Ascending aorta (tissue), 2 donors: Measurements from ENCODE around the gene BTBD1. TPM values are rescaled to one million over a fixed set of nuclear protein-coding genes. Genes with fewer than 3 reads are reported as not detected.

ENCODE experiments used
- DNase-seq, 2 donors: peaks; one replicate each; pipeline ENCODE4 v3.0.0-alpha.2; 2019; ENCODE audit warnings: low spot score in 2 of 2
- H3K27ac ChIP-seq, 2 donors: fragments of 200-600 bp; sonication (generic); one replicate each; pipeline ENCODE4 v1.5.1; 2016 to 2017; ENCODE audit warnings: mild to moderate bottlenecking in 1 of 2
- H3K27me3 ChIP-seq: fragments of 200-600 bp; sonication (generic); one replicate; pipeline ENCODE4 v1.5.1; 2017
- H3K36me3 ChIP-seq, 2 donors: fragments of 200-600 bp; sonication (generic); one replicate each; pipeline ENCODE4 v1.5.1; 2016
- H3K4me1 ChIP-seq, 2 donors: fragments of 200-600 bp; sonication (generic); one replicate each; pipeline ENCODE4 v1.5.1; 2016 to 2017; ENCODE audit warnings: mild to moderate bottlenecking in 1 of 2
- H3K4me3 ChIP-seq, 2 donors: fragments of 200-600 bp; sonication (generic); one replicate each; pipeline ENCODE4 v1.5.1; 2016 to 2017; ENCODE audit warnings: mild to moderate bottlenecking in 1 of 2
- H3K9me3 ChIP-seq, 2 donors: fragments of 200-600 bp; sonication (generic); one replicate each; pipeline ENCODE4 v1.5.1; 2016
- intact Hi-C: fragments of 100-400 bp; cut with DNase I; formaldehyde crosslinking; loops from one replicate; pipeline ENCODE4 v1.15.1; 2023
- total RNA-seq: library from RNA; depleted of rRNA; stranded (reverse); fragments of >200 nt; gene quantifications from one replicate; pipeline ENCODE4 v1.1.0, GENCODE V29; 2016
- TF ChIP-seq, protein P1 (sequence below), 3 experiments: fragments of 200-600 bp in 2 of 3; fragments of 450-650 bp in 1 of 3; sonication (generic) in 2 of 3; IDR thresholded peaks; one replicate each; pipeline ENCODE4 v1.5.1; 2016 to 2019; ENCODE audit warnings: antibody characterized with exemption in 3 of 3, mild to moderate bottlenecking in 1 of 3, moderate library complexity in 1 of 3

The BTBD1 gene
- total RNA-seq, 1 donor from 2014 or later, result 63.9 TPM

- intact Hi-C loops, result no loop called here
Observed at GRCh38 chr15:82968066-82968465, 99.0 kb downstream of the BTBD1 start.

GRCh38 chr15:82966671-82967071, 100.4 kb downstream of the BTBD1 start:
- TF ChIP-seq, protein P1, sequence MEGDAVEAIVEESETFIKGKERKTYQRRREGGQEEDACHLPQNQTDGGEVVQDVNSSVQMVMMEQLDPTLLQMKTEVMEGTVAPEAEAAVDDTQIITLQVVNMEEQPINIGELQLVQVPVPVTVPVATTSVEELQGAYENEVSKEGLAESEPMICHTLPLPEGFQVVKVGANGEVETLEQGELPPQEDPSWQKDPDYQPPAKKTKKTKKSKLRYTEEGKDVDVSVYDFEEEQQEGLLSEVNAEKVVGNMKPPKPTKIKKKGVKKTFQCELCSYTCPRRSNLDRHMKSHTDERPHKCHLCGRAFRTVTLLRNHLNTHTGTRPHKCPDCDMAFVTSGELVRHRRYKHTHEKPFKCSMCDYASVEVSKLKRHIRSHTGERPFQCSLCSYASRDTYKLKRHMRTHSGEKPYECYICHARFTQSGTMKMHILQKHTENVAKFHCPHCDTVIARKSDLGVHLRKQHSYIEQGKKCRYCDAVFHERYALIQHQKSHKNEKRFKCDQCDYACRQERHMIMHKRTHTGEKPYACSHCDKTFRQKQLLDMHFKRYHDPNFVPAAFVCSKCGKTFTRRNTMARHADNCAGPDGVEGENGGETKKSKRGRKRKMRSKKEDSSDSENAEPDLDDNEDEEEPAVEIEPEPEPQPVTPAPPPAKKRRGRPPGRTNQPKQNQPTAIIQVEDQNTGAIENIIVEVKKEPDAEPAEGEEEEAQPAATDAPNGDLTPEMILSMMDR (IDR thresholded peaks at IDR 0.05), result no peak
- H3K27ac ChIP-seq, result no peak overlapping the region
- no peak overlapping the region for H3K4me3 ChIP-seq
- no peak for DNase-seq
- intact Hi-C loops, result no loop called here
- no peaks in the 10 kb centered on the region for H3K9me3 ChIP-seq
- H3K36me3 ChIP-seq, result no peaks in the 10 kb centered on the region
- H3K27me3 ChIP-seq, result no peaks in the 10 kb centered on the region
- no peaks in the 10 kb centered on the region for H3K4me1 ChIP-seq

More at GRCh38 chr15:82968066-82968465, 99.0 kb downstream of the BTBD1 start:
- H3K36me3 ChIP-seq, result no peaks in the 10 kb centered on the region
- no peaks in the 10 kb centered on the region for H3K27me3 ChIP-seq
- TF ChIP-seq, protein P1 (IDR thresholded peaks at IDR 0.05), result no peak
- no peaks in the 10 kb centered on the region for H3K9me3 ChIP-seq
- no peaks in the 10 kb centered on the region for H3K4me1 ChIP-seq
- no peak for DNase-seq
- no peak overlapping the region for H3K4me3 ChIP-seq
- H3K27ac ChIP-seq, result no peak overlapping the region

Other genes with a start within 250 kb of the BTBD1 start
- gene HOMER2, start 114.5 kb downstream of the BTBD1 start, total RNA-seq, result 22.0 TPM
- gene RAMAC, start 81.0 kb downstream of the BTBD1 start, total RNA-seq, result 4.8 TPM
- gene C15orf40, start 55.6 kb downstream of the BTBD1 start, total RNA-seq, result 1.3 TPM
- 6.3 TPM for gene TM6SF1, start 40.4 kb upstream of the BTBD1 start, total RNA-seq
- 20.8 TPM for gene HDGFL3, start 140.6 kb upstream of the BTBD1 start, total RNA-seq
- not detected for gene BNC1, start 217.4 kb upstream of the BTBD1 start, total RNA-seq